GM15510 (cell line): ENCODE data around the gene STK4.

Experiments used
- POLR2A ChIP-seq: IDR thresholded peaks from 3 replicates; pipeline ENCODE4 v1.6.1; 2011; ENCODE audit warnings: borderline replicate concordance; ENCODE audit not compliant: insufficient read length; ENCODE audit errors: extremely low read depth

Gene STK4

GRCh38 chr20:44966030-44966961 lies at the start of gene STK4:
TSS of gene STK4 (plus strand) at chr20:44966512. CDS start at chr20:44966569, 57 bp downstream.
- TF ChIP-seq POLR2A, result peak; percentile 84

DNA sequence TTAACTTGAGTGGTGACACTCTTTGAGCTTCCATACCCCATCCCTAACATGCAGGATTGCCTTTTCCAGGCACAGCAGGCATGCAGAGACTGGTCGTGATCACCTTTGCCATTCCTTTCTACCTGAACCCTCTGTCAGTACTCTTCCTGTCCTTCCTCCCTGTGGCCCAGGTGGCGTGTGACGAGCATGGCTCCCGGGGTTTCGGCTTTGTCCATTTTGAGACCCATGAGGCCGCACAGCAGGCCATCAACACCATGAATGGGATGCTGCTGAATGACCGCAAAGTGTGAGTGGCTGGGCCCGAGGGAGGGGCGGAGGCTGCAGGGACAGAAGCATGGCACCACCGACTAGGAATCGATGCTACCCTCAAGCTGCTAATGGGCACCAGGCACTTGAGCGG lies 49.7 kb upstream of the STK4 start:
- TF ChIP-seq POLR2A, result no peak

GRCh38 chr20:44917399-44917798 lies 48.9 kb upstream of the STK4 start:
- TF ChIP-seq POLR2A, result no peak

GRCh38 chr20:44918342-44918741 lies 48.0 kb upstream of the STK4 start:
- no peak for TF ChIP-seq POLR2A

GRCh38 chr20:44918761-44919160 lies 47.6 kb upstream of the STK4 start:
- no peak for TF ChIP-seq POLR2A

- no peak for TF ChIP-seq POLR2A
Observed at GRCh38 chr20:44921447-44921846, 44.9 kb upstream of the STK4 start.

DNA sequence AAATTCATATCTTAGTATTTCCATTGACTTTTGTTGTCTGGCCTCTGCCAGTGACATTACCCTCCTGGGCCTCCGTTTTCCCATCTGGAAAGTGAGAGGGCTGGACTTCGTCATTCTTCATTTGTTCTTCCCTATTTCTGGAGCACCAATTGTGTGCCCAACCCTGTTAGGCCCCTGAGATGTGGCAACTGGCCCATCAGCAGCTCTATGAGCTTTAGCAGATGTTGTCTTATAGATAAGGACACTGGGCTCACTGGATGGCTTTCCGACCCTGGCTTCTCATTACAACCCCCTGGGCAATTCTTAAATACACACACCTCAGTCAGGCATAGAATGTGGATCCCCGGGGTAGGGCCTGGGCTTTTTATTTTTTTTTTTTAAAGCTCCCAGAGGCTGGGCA lies 41.8 kb upstream of the STK4 start:
- no peak for TF ChIP-seq POLR2A

GRCh38 chr20:44928595-44928994 lies 37.7 kb upstream of the STK4 start:
- no peak for TF ChIP-seq POLR2A

DNA sequence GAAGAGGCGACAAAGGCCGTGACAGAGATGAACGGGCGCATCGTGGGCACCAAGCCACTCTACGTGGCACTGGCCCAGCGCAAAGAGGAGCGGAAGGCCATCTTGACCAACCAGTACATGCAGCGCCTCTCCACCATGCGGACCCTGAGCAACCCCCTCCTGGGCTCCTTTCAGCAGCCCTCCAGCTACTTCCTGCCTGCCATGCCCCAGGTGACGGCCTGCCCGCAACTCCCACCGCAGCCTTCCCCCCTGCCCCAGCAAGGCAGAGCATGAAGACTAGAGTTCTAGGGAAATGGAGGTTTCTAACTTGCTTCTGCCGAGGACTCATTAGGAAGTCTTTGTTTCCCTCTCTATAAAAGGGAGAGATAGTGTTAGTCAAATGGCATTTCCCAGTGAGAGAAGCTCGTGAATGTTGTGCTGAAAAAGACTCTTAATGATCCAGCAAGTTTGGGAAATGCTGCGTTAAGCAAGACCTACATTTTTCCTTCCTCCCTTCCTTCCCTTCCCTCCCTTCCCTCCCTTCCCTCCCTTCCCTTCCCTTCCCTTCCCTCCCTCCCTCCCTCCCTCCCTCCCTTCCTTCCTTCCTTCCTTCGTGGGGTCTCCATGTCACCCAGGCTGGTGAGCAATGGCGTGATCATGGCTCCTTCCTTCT lies 35.7 kb upstream of the STK4 start:
- no peak for TF ChIP-seq POLR2A

- TF ChIP-seq POLR2A, result no peak
Observed at GRCh38 chr20:44931911-44932310, 34.4 kb upstream of the STK4 start.

GRCh38 chr20:44932916-44933315 lies 33.4 kb upstream of the STK4 start:
- no peak for TF ChIP-seq POLR2A

DNA sequence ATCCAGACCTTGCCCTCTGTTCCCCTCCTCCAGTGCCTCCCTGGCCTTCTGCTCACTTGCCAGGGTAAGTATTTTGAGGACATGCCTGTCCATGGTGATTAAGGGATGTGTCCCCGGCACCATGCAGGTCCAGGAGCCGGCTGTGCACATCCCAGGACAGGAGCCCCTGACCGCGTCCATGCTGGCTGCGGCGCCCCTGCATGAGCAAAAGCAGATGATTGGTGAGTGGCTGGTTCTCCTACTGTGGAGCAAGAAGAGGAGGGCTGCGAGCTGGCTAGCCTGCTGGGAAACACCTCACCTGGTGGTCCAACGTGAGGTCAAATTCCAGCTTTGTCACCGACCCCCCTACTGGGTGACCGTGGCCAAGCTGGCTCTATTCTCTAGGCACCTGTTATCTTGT lies 29.8 kb upstream of the STK4 start:
- no peak for TF ChIP-seq POLR2A

GRCh38 chr20:44938637-44939036 lies 27.7 kb upstream of the STK4 start:
- no peak for TF ChIP-seq POLR2A

DNA sequence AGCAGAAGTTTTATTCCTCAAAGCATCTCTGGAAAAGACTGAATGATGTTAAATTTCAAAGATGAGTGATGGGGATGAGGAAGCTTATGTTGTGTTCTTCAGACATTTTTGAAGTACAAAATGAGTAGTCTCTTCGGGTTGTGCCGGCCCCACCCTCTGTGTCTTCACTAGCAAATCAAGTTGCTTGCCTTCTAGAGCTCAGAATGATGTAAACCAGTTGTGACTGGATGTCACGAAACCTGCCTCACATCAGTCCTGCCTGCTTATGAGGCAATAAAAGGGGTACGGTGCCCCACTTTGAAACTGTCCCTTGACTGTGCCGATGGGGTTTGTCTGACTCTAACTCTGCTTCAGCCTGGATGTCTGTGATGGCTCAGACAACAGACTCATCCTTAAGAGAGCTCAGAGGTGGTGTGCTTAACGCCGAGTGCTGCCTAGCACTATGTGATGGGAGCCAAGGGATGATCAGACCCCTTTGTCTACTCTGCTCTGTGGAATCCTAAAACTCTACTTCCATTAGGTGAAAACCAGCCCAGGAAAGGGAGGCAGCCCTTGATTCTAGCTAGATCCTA lies 25.1 kb upstream of the STK4 start:
- no peak for TF ChIP-seq POLR2A

DNA sequence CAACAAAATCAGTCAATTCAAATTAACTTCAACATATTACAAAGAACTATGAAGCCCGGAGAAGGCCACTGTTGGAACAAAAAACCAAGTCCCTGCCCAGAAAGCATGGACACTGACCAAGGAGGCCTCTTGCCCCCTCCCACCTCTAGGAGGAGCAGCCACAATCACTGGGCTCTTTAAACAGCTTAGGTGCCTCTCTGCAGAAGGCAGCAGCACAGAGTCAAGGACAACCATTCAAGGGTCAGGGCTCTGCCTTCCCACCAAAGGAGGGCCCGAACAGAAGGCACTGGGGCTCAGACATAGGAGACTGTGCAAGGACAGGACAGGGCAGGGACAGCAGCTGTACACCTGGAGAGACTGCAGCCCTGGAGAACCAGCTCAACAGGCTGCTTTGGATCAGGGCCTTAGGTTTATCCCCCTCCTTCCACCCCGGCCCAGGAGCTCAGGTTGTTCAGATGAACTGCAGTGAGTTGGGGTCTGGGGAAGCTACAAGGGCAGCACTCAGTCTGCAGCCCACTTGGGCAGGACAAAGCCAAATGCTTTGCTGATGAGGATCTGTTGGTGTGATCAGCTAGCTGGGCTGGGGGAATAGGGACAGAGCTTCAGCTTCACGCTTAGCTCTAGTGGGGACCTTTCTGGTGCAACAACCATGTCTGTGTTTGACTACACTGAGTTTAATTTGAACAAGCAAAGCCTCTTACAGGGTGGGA lies 23.9 kb upstream of the STK4 start:
- TF ChIP-seq POLR2A, result no peak
